Keratinocyte (primary cell): Measurements from ENCODE around the gene FIBP. TPM values are rescaled to one million over a fixed set of nuclear protein-coding genes. Genes with fewer than 3 reads are reported as not detected.

Experiments used
- DNase-seq: peaks from one replicate; pipeline ENCODE4 v3.0.0-alpha.2; 2011; ENCODE audit warnings: low read depth, missing footprints, low spot score
- FAIRE-seq: peaks from 2 replicates; lab custom pipeline; 2011; peaks lifted over from hg19 to GRCh38; lab: Jason Lieb, UNC
- H2AFZ ChIP-seq: 2 replicates; pipeline ENCODE4 v1.6.0; 2012; ENCODE audit warnings: low read length, control low read depth, inconsistent platforms; ENCODE audit not compliant: control insufficient read depth
- H3K27ac ChIP-seq: 2 replicates; pipeline ENCODE4 v1.5.1; 2011; ENCODE audit warnings: low read length; ENCODE audit not compliant: control insufficient read depth, insufficient read depth
- H3K27me3 ChIP-seq: 3 replicates; pipeline ENCODE4 v1.6.0; 2011; ENCODE audit warnings: low read length; ENCODE audit not compliant: control insufficient read depth, insufficient read depth; ENCODE audit errors: extremely low read depth
- H3K36me3 ChIP-seq, 2 experiments: 2 replicates in 1 of 2; 3 replicates in 1 of 2; pipeline ENCODE4 v1.5.1; 2011; ENCODE audit warnings: low read length in 2 of 2, mild to moderate bottlenecking in 1 of 2; ENCODE audit not compliant: control insufficient read depth in 2 of 2, insufficient read depth in 2 of 2; ENCODE audit errors: extremely low read depth in 1 of 2
- H3K4me1 ChIP-seq: 3 replicates; pipeline ENCODE4 v1.5.1; 2011; ENCODE audit warnings: low read length; ENCODE audit not compliant: control insufficient read depth, insufficient read depth; ENCODE audit errors: extremely low read depth
- H3K4me2 ChIP-seq: 3 replicates; pipeline ENCODE4 v1.6.0; 2011; ENCODE audit warnings: low read depth, low read length; ENCODE audit not compliant: control insufficient read depth, insufficient read depth; ENCODE audit errors: extremely low read depth
- H3K4me3 ChIP-seq, 3 experiments: fragments of 200-600 bp in 1 of 3; sonication (generic) in 1 of 3; 2 replicates in 2 of 3; 3 replicates in 1 of 3; pipeline ENCODE4 v1.5.1; 2011 to 2016; ENCODE audit warnings: low read length in 3 of 3, mild to moderate bottlenecking in 3 of 3, control low read depth in 2 of 3, inconsistent platforms in 1 of 3, low read depth in 1 of 3, mixed read lengths in 1 of 3, mixed run types in 1 of 3, moderate library complexity in 1 of 3; ENCODE audit not compliant: control insufficient read depth in 2 of 3, insufficient read depth in 2 of 3; ENCODE audit errors: extremely low read depth in 1 of 3
- H3K79me2 ChIP-seq: 2 replicates; pipeline ENCODE4 v1.6.0; 2012; ENCODE audit warnings: low read length; ENCODE audit not compliant: control insufficient read depth, insufficient read depth
- H3K9ac ChIP-seq: 3 replicates; pipeline ENCODE4 v1.6.0; 2011; ENCODE audit warnings: low read length; ENCODE audit not compliant: control insufficient read depth, insufficient read depth; ENCODE audit errors: extremely low read depth
- H3K9me1 ChIP-seq: 3 replicates; pipeline ENCODE4 v1.6.0; 2011; ENCODE audit warnings: low read length; ENCODE audit not compliant: control insufficient read depth, insufficient read depth; ENCODE audit errors: extremely low read depth
- H3K9me3 ChIP-seq: 2 replicates; pipeline ENCODE4 v1.5.1; 2012; ENCODE audit warnings: low read depth, low read length; ENCODE audit not compliant: control insufficient read depth
- H4K20me1 ChIP-seq: 3 replicates; pipeline ENCODE4 v1.6.0; 2011; ENCODE audit warnings: low read length; ENCODE audit not compliant: control insufficient read depth, insufficient read depth; ENCODE audit errors: extremely low read depth
- CTCF ChIP-seq, 3 experiments: IDR thresholded peaks in 1 of 3; conservative IDR thresholded peaks in 1 of 3; optimal IDR thresholded peaks in 1 of 3; 2 replicates in 2 of 3; 3 replicates in 1 of 3; pipeline versions ENCODE3 to v1.5.1; 2011; ENCODE audit warnings: low read length in 3 of 3, mild to moderate bottlenecking in 3 of 3, moderate library complexity in 2 of 3, control low read depth in 1 of 3, inconsistent platforms in 1 of 3; ENCODE audit not compliant: insufficient read depth in 2 of 3; ENCODE audit errors: extremely low read depth in 1 of 3
- EZH2 ChIP-seq: IDR thresholded peaks from one replicate; pipeline ENCODE4 v1.6.1; 2012; ENCODE audit warnings: inconsistent platforms, mild to moderate bottlenecking, low read length, moderate library complexity
- dilution Hi-C: fragments of 300-500 bp; cut with MboI; formaldehyde crosslinking; loops from one replicate; pipeline ENCODE4 v1.7.0; 2020; ENCODE audit warnings: low sequenced_read_pairs; ENCODE audit not compliant: extremely low pct_ligation_motif_present
- polyA plus RNA-seq, 5 experiments: library from polyadenylated mRNA; depleted of rRNA in 3 of 5; stranded (reverse) in 3 of 5; stranded (forward) in 1 of 5; unstranded in 1 of 5; fragments of >200 nt; gene quantifications; 1 replicate in 1 of 5; 2 replicates in 3 of 5; 3 replicates in 1 of 5; pipeline versions ENCODE4 v1.2.1 to v1.2.3, GENCODE V29; 2011 to 2012; ENCODE audit warnings: missing spikeins in 2 of 5, low read depth in 1 of 5, low replicate concordance in 1 of 5

FIBP gene
- polyA plus RNA-seq, 1 donor (not counting 4 experiments of a cell fraction or from before 2014, with no cell fraction given): 95.1 TPM

- Histone ChIP-seq H3K27me3 (no peaks in the 10 kb centered on the region), H3K9me1 (peaks cover 7% of the 10 kb centered on the region), H3K4me3 (no peak overlapping the region), H3K9ac (no peak overlapping the region), H3K4me1 (peaks cover 24% of the 10 kb centered on the region), H3K27ac (no peak overlapping the region), H4K20me1 (peaks cover 50% of the 10 kb centered on the region), H3K4me2 (no peak overlapping the region), H2AFZ (no peak overlapping the region), H3K36me3 (peaks cover 35 to 46% of the 10 kb centered on the region in 2 experiments), H3K79me2 (peaks cover 44% of the 10 kb centered on the region), H3K9me3 (no peaks in the 10 kb centered on the region)
- dilution Hi-C loops: no loop called here
- DNase-seq (no peak), FAIRE-seq (no peak)
- no peak for TF ChIP-seq EZH2
- TF ChIP-seq CTCF (optimal IDR thresholded peaks at IDR 0.05 in 1 of 3, IDR thresholded peaks at IDR 0.05 in 1 of 3, conservative IDR thresholded peaks at IDR 0.05 in 1 of 3; ENCODE audit: extremely low read depth in 1 of 3, insufficient read depth in 2 of 3, low read length in 3 of 3): no peak
Observed at GRCh38 chr11:65854852-65855837, 33.1 kb downstream of the FIBP start.

DNA sequence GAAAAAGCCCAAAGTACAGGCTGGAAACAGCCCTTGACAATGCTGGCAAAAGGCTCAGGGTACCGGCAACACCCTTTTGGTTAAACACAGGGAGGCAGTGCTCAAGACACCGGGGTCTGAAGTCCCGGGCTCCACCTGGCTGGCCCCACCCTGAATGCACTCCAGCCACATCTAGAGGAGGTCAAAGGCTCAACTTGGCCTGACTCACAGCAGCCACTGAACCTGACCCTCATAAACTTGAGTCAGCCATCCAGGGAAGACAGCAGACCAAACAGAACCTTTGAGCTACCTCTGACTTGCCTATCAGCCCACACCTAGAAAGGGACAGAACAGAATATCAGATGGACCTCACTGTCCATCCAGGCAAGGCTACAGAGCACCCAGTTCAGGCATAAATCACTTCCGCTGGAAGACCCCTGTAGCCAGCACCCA, 34.1 kb downstream of the FIBP start:
- Histone ChIP-seq H3K9me3 (no peaks in the 10 kb centered on the region), H3K27me3 (no peaks in the 10 kb centered on the region), H3K9ac (no peak overlapping the region), H3K4me1 (peaks cover 16% of the 10 kb centered on the region), H3K36me3 (peaks cover 35 to 46% of the 10 kb centered on the region in 2 experiments), H4K20me1 (peaks cover 50% of the 10 kb centered on the region), H3K4me3 (no peak overlapping the region), H3K9me1 (peaks cover 7% of the 10 kb centered on the region), H3K79me2 (peaks cover 44% of the 10 kb centered on the region), H2AFZ (no peak overlapping the region), H3K27ac (no peak overlapping the region), H3K4me2 (no peak overlapping the region)
- no peak for DNase-seq
- TF ChIP-seq CTCF (optimal IDR thresholded peaks at IDR 0.05 in 1 of 3, IDR thresholded peaks at IDR 0.05 in 1 of 3, conservative IDR thresholded peaks at IDR 0.05 in 1 of 3; ENCODE audit: extremely low read depth in 1 of 3, insufficient read depth in 2 of 3, low read length in 3 of 3) (no peak), EZH2 (no peak)
- FAIRE-seq: no peak
- dilution Hi-C loops: no loop called here
